NCI-H524 (cell line): ENCODE measurements around the gene DUSP9.
"Not testable (repeated sequence)": the region's sequence is repeated elsewhere in the genome, so short reads cannot be mapped to it uniquely, and the experiment has no call there.

ENCODE experiments used
- DNase-seq, 2 experiments: peaks; one replicate each; lab custom pipeline; 2025; lab: John Stamatoyannopoulos, UW

The DUSP9 gene

GRCh38 chrX:153672531-153673427 is 25.8 kb downstream of the DUSP9 start:
- DNase-seq: no peak

GRCh38 chrX:153673428-153674218 is 26.6 kb downstream of the DUSP9 start, which contains the start of gene PNCK:
Gene PNCK, minus strand, starts transcription at chrX:153673813. Its CDS starts 737 bp downstream, at chrX:153673076.
- DNase-seq: no peak

DNA sequence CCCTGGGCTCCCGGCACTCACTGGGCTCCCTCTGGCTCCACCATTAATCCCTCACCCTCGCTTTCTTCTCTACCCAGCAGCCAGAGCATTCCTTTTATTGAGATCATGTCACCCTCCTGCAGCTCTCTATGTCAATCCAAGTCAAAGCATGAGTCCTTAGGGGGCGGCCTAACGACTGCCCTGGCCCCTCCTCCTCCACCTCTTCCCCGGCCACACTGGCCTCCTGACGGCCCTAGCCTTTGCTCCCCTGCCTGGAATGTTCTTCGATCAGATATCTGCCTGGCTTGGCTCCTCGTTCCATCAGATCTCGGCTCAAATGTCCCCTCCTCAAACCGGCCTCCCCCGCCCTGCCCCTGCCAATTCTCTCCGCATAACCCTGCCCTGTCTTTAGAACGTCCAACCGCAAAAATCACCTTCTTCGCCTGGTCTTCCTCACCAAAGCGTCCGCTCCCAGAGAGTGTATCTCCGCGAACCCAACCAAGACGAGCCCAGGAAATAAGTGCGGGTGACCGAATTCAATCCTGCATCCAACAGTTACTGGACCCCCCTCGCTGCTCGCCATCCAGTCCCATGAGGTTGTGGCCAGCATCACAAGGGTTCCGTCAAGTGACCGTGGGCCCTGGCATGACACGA is 27.3 kb downstream of the DUSP9 start:
- DNase-seq: no peak

DNA sequence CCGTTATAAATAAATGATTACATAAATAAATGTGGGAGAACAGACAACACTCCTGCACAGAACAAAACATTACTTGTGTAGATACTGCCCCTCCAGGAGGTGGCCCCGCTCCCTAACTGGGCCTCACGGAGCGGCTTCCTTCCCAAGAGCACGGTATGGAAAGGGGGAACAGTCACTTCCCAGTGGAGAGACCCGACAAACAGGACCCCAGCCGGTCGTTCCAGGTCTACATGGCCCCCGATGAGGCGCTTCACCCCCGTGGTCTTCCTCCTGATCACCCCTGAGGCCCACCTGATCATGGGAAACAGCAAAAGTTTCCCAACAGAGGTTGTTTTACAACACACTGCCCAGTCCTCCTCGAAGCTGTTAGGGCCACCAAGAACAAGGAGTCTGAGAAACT is 34.2 kb downstream of the DUSP9 start:
- no peak for DNase-seq

DNA sequence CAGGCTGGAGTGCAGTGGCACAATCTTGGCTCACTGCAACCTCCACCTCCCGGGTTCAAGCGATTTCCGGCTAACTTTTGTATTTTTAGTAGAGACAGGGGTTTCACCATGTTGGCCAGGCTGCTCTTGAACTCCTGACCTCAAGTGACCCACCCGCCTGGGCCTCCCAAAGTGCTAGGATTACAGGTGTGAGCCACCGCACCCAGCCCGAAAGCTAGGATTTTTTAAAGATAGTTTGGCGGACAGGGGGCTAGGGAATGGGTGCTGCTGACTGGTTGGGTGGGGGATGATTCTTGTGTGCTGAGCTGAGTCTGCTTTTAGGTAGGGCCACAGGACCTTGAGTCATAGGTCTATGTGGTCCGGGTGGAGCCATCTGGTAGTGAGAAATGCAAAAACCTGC is 36.5 kb downstream of the DUSP9 start:
- DNase-seq: not testable (repeated sequence)

GRCh38 chrX:153684467-153685155 is 37.6 kb downstream of the DUSP9 start:
- DNase-seq: peak in 1 of 2 experiments; percentile 21

GRCh38 chrX:153685156-153685536 is 38.1 kb downstream of the DUSP9 start:
- DNase-seq: no peak

DNA sequence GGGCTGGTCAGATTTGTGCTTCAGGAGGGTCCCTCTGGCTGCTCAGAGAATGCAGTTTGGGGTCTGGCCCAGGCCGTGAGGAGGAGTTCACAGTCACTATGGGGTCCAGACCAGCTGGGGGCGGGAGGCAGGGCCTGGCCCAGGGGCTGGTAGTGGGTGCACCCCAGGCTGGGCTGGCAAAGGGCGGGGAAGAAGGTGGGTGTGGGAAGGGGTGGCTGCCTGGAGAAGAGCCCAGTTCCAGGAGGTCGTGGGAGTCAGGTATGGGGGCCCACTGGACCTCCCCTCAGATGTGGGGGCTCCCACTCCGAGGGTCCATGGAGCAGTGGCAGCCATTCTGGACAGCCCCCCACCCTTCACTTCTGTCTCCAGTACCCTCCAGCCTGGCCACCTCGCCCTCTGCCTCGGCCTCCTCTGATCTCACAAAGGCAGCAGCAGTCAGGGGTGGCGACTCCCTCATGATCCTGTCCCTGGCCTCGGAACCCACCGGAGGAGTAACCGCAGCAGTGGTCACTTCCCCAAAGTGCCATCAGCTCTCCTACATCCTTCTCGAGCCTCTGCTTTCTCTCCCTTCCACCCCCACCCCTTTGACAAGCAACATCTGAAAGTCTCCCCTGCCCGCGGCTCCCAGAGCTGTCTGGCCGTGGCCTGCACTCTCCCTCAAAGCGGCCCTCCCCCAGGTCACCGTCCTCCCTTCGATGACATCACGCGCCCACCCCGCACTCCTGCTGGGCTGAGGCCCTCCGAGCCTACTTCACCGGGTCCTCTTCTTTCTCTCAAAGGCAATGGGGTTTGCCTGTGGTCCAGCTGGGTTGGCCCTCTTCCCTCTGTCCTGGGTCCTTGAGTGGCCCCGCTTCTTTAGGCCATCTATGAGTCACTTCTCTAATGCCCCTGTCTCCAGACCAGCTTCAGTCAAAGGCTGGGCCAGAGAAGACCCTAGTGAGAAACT is 39.0 kb downstream of the DUSP9 start:
- DNase-seq: no peak

- DNase-seq: peak in 1 of 2 experiments; percentile 33
These were observed 39.7 kb downstream of the DUSP9 start for GRCh38 chrX:153686711-153687110.

- DNase-seq: peak; percentile 66 to 71
These were observed 40.4 kb downstream of the DUSP9 start, which contains the start of gene SLC6A8 for GRCh38 chrX:153687121-153688039. Gene SLC6A8, plus strand, starts transcription at chrX:153687926. Its CDS starts 649 bp downstream, at chrX:153688575.

- no peak for DNase-seq
These were observed 41.1 kb downstream of the DUSP9 start for GRCh38 chrX:153688071-153688470.

DNA sequence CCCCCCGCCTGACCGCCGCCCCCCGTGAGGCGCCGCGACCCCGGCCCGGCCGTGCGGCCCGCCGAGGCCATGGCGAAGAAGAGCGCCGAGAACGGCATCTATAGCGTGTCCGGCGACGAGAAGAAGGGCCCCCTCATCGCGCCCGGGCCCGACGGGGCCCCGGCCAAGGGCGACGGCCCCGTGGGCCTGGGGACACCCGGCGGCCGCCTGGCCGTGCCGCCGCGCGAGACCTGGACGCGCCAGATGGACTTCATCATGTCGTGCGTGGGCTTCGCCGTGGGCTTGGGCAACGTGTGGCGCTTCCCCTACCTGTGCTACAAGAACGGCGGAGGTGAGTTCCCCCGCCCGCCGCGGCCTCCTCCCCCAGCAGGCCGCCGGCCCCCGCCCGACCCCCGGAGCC is 41.5 kb downstream of the DUSP9 start:
- no peak for DNase-seq

GRCh38 chrX:153688911-153689590 is 42.0 kb downstream of the DUSP9 start:
- DNase-seq: peak in 1 of 2 experiments; percentile 54

DNA sequence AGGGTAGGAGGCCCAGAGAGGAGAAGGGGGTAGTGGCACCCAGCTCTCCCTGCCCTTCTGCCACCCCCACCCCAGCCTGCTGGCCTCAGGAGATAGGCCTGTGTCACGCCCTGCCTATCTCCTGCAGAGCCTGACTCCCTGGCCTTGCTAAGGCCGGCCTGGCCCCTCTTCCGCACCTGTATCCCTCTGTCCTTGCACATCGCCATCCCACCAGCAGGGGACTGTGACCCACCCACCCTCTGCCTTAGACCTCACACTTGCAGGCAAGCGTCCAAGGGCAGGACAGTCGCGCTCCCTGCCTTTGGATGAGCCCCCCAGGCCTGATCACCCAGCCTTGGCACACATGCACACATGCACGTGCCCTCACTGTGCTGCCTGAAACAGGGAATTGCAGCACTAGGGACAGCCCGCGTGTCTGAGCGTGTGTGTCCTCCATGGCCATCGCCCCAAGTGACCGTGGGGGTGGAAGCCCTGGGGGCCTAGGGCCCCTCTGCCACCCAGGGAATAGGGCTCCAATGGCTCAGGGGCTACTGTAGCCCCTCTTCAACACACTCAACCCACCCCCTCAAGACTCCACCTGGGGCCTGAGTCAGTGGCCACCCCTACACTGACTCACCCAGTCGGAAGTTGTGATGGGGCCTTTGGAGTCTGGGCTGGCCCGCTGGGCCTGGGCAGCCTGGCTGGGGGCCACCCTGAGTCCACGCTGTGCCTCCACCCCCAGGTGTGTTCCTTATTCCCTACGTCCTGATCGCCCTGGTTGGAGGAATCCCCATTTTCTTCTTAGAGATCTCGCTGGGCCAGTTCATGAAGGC is 42.9 kb downstream of the DUSP9 start:
- no peak for DNase-seq

DNA sequence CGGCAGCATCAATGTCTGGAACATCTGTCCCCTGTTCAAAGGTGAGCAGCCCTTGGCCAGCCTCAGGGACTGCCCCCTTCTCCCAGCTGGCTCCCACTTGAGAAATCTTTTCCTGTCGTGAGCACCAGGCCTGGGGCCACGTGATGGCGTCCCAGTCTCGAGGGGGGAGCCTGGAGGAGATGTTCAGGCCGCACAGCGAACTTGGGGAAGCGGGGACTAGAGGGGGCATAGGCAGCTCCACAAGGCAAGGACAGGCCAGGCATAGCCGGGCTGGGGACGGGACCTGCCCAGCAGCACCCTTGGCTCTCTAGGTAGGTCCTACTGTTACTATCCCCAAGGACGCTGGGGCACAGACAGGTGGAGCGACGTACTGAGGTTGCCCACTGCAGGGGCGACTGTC is 43.5 kb downstream of the DUSP9 start:
- peak in 1 of 2 experiments; percentile 23 for DNase-seq

GRCh38 chrX:153691032-153691827 is 44.2 kb downstream of the DUSP9 start:
- not testable (repeated sequence) for DNase-seq

DNA sequence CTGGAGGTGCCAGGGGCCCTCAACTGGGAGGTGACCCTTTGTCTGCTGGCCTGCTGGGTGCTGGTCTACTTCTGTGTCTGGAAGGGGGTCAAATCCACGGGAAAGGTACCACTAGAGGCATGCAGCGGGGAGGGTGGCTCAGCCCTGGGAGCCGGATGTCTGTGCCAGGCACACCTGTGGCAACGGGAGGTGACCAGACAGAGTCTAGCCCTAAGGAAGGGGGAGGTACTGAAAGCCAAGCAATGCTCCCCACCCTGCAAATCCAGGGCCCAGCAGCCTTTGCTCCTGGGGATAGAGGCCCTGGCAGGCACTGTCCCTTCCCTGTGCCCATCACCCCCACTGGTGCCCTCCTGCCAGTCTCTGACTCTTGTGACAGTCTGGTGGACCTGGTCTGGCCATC is 45.0 kb downstream of the DUSP9 start:
- no peak for DNase-seq
